ENCODE measurements around the gene RPL37A.

Gene RPL37A

GRCh38 chr2:216491793-216492596 is 6.6 kb upstream of the RPL37A start:
- no peak for DNase-seq

GRCh38 chr2:216492597-216493333 is 5.9 kb upstream of the RPL37A start:
- no peak for DNase-seq

GRCh38 chr2:216493334-216493685 is 5.3 kb upstream of the RPL37A start:
- no peak for DNase-seq

- no peak for DNase-seq
These were observed 3.0 kb upstream of the RPL37A start for GRCh38 chr2:216495656-216496055.

- DNase-seq: no peak
These were observed 1.1 kb upstream of the RPL37A start for GRCh38 chr2:216497382-216498069.

- DNase-seq: no peak
These were observed 620 bp upstream of the RPL37A start for GRCh38 chr2:216498070-216498378.

- DNase-seq: no peak
These were observed 1.1 kb downstream of the RPL37A start for GRCh38 chr2:216499641-216500218.

GRCh38 chr2:216500572-216500971 is 1.9 kb downstream of the RPL37A start:
- no peak for DNase-seq

- no peak for DNase-seq
These were observed 3.2 kb downstream of the RPL37A start for GRCh38 chr2:216501854-216502253.

- no peak for DNase-seq
These were observed 3.9 kb downstream of the RPL37A start for GRCh38 chr2:216502381-216503158.

- no peak for DNase-seq
These were observed 4.5 kb downstream of the RPL37A start for GRCh38 chr2:216503159-216503629.

- no peak for DNase-seq
These were observed 5.2 kb downstream of the RPL37A start for GRCh38 chr2:216503697-216504375.

- DNase-seq: no peak
These were observed 5.7 kb downstream of the RPL37A start for GRCh38 chr2:216504376-216504762.

GRCh38 chr2:216505133-216506106 is 6.8 kb downstream of the RPL37A start:
- DNase-seq: no peak

- no peak for DNase-seq
These were observed 8.8 kb downstream of the RPL37A start for GRCh38 chr2:216507220-216508160.

GRCh38 chr2:216508229-216508628 is 9.6 kb downstream of the RPL37A start:
- DNase-seq: no peak

GRCh38 chr2:216516730-216517350 is 18.2 kb downstream of the RPL37A start:
- no peak for DNase-seq

GRCh38 chr2:216517447-216518225 is 19.0 kb downstream of the RPL37A start:
- DNase-seq: no peak
